H1 (cell line): Measurements from ENCODE around the gene PLEKHG5.

Experiments
- CEBPB ChIP-seq: IDR thresholded peaks from 2 replicates; pipeline ENCODE4 v1.6.1; 2012; ENCODE audit warnings: low read depth, low read length
- EP300 ChIP-seq, 2 experiments: IDR thresholded peaks; 1 replicate in 1 of 2; 2 replicates in 1 of 2; pipeline ENCODE4 v1.6.1; 2011 to 2012; ENCODE audit warnings: low read depth in 2 of 2, low read length in 2 of 2, mild to moderate bottlenecking in 2 of 2, borderline replicate concordance in 1 of 2, inconsistent platforms in 1 of 2, moderate library complexity in 1 of 2
- KDM1A ChIP-seq: fragments of 200-600, 300-600 bp; sonication (generic); IDR thresholded peaks from 2 replicates; pipeline ENCODE4 v1.7.1; 2016; ENCODE audit warnings: mild to moderate bottlenecking, low read length, borderline replicate concordance
- SAP30 ChIP-seq: fragments of 300-600 bp; sonication (generic); IDR thresholded peaks from 2 replicates; pipeline ENCODE4 v1.7.1; 2012; ENCODE audit warnings: low read length, moderate library complexity, mild to moderate bottlenecking, inconsistent platforms; ENCODE audit not compliant: insufficient read depth, insufficient replicate concordance
- SP2 ChIP-seq: IDR thresholded peaks from 2 replicates; pipeline ENCODE4 v1.6.1; 2012; ENCODE audit warnings: mild to moderate bottlenecking, low read length, inconsistent platforms
- TAF1 ChIP-seq: IDR thresholded peaks from 2 replicates; pipeline ENCODE4 v1.6.1; 2011; ENCODE audit warnings: mild to moderate bottlenecking, low read depth, low read length

DNA sequence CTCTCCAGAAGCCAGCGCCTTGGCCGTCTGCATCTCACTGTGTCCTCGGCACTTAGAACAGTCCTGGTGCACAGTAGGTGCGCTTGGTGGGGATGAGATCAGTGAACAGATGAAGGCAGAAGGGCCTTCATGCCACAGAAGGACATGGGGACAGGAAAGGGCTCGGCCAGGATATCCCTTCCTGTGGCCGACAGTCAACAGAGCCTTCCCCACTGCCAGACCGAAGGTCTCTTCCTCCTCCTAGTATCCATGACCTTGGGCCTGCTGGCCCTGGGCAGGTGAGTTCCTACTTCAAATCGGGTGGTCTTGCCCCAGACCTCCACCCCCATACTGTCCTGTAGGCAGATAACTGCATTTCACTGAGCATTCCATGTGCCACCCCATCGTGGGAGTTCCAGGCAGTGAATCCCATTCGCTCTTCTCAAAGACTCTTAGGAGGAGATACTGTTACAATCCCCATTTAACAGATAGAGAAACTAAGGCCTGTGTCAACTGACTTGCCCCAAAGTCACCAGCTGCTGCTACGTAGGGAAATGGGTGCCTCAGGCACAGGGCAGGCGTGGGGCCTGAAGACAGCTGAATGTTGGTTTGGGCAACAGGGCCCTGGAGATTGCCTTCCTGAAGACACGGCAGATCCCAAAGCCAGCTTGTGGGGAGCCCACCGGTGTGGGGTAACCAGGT lies 3.5 kb downstream of the PLEKHG5 start:
- TF ChIP-seq KDM1A (no peak), EP300 (IDR thresholded peaks at IDR 0.05; ENCODE audit: borderline replicate concordance in 1 of 2, low read depth in 2 of 2, low read length in 2 of 2) (no peak), TAF1 (no peak), CEBPB (no peak), SAP30 (no peak), SP2 (no peak)
